ENCODE data around the gene PEDS1. TPM values are rescaled to one million over a fixed set of nuclear protein-coding genes. Genes with fewer than 3 reads are reported as not detected.

Gene PEDS1
- total RNA-seq, 2 donors from 2014 or later, result 34.5 to 54.8 TPM

- Histone ChIP-seq H3K4me3 (no peak overlapping the region), H3K9me3 (no peaks in the 10 kb centered on the region), H3K36me3 (peaks cover 14 to 23% of the 10 kb centered on the region in 2 donors), H3K27me3 (replicated peaks; ENCODE audit: insufficient read depth) (no peaks in the 10 kb centered on the region), H3K4me1 (replicated peaks) (no peaks in the 10 kb centered on the region), H3K27ac (no peak overlapping the region)
- intact Hi-C loops (cut with DNase I), result loop anchor here (10.0 kb wide), 1 partner anchor 456 kb away; no protein-coding TSS in a partner anchor
- 82% methylated on average over 8 of the region's 8 CpGs for WGBS
- no peak for TF ChIP-seq CTCF (IDR thresholded peaks at IDR 0.05)
- no peak for TF ChIP-seq POLR2A (IDR thresholded peaks at IDR 0.05)
- no peak for TF ChIP-seq POLR2AphosphoS5 (IDR thresholded peaks at IDR 0.05)
- DNase-seq (ENCODE audit: low spot score), result no peak
These were observed 25.0 kb downstream of the PEDS1 start for GRCh38 chr20:50128520-50128905.

- Histone ChIP-seq H3K27me3 (replicated peaks; ENCODE audit: insufficient read depth) (no peaks in the 10 kb centered on the region), H3K4me3 (no peak overlapping the region), H3K36me3 (peaks cover 14 to 23% of the 10 kb centered on the region in 2 donors), H3K4me1 (replicated peaks) (no peaks in the 10 kb centered on the region), H3K9me3 (no peaks in the 10 kb centered on the region), H3K27ac (no peak overlapping the region)
- TF ChIP-seq POLR2AphosphoS5 (IDR thresholded peaks at IDR 0.05) (no peak), POLR2A (IDR thresholded peaks at IDR 0.05) (no peak), CTCF (IDR thresholded peaks at IDR 0.05) (no peak)
- WGBS, result 89% methylated on average over 27 of the region's 28 CpGs
- DNase-seq (ENCODE audit: low spot score), result no peak
- intact Hi-C loops (cut with DNase I), result loop anchor here (10.0 kb wide), 1 partner anchor 457 kb away; no protein-coding TSS in a partner anchor
These were observed 25.7 kb downstream of the PEDS1 start for GRCh38 chr20:50127587-50128519.

GRCh38 chr20:50126662-50127061 lies 26.9 kb downstream of the PEDS1 start:
- Histone ChIP-seq H3K36me3 (peaks cover 14 to 23% of the 10 kb centered on the region in 2 donors), H3K4me1 (replicated peaks) (no peaks in the 10 kb centered on the region), H3K27ac (no peak overlapping the region), H3K27me3 (replicated peaks; ENCODE audit: insufficient read depth) (no peaks in the 10 kb centered on the region), H3K4me3 (no peak overlapping the region), H3K9me3 (no peaks in the 10 kb centered on the region)
- DNase-seq (ENCODE audit: low spot score), result no peak
- intact Hi-C loops (cut with DNase I), result loop anchor here (10.0 kb wide), 1 partner anchor 458 kb away; no protein-coding TSS in a partner anchor
- TF ChIP-seq POLR2A (IDR thresholded peaks at IDR 0.05), result no peak
- no peak for TF ChIP-seq CTCF (IDR thresholded peaks at IDR 0.05)
- WGBS, result 66% methylated on average over 4 of the region's 4 CpGs

GRCh38 chr20:50125279-50125678 lies 28.2 kb downstream of the PEDS1 start:
- no peak for DNase-seq (ENCODE audit: low spot score)
- Histone ChIP-seq H3K4me1 (replicated peaks) (peaks cover 4% of the 10 kb centered on the region), H3K27ac (no peak overlapping the region), H3K36me3 (peaks cover 14 to 23% of the 10 kb centered on the region in 2 donors), H3K27me3 (replicated peaks; ENCODE audit: insufficient read depth) (no peaks in the 10 kb centered on the region), H3K9me3 (no peaks in the 10 kb centered on the region), H3K4me3 (no peak overlapping the region)
- intact Hi-C loops (cut with DNase I), result loop anchor here (10.0 kb wide), 1 partner anchor 460 kb away; no protein-coding TSS in a partner anchor
- 94% methylated on average over 3 of the region's 3 CpGs for WGBS
- TF ChIP-seq POLR2AphosphoS5 (IDR thresholded peaks at IDR 0.05) (no peak), CTCF (IDR thresholded peaks at IDR 0.05) (no peak), POLR2A (IDR thresholded peaks at IDR 0.05) (no peak)
